Stromal cell of bone marrow (primary cell): Measurements from ENCODE around the gene KCNJ6.
"Not testable (repeated sequence)": the region's sequence is repeated elsewhere in the genome, so short reads cannot be mapped to it uniquely, and the experiment has no call there.

ENCODE experiments used
- DNase-seq: peaks from one replicate; pipeline ENCODE4 v3.0.0-alpha.2; 2012; ENCODE audit warnings: low read depth

Gene KCNJ6

GRCh38 chr21:37717534-37717933 lies 198.7 kb downstream of the KCNJ6 start:
- no peak for DNase-seq

- DNase-seq: not testable (repeated sequence)
Observed at GRCh38 chr21:37712569-37712934, 203.7 kb downstream of the KCNJ6 start.

- DNase-seq: peak; percentile 68
Observed at GRCh38 chr21:37711836-37712568, 204.3 kb downstream of the KCNJ6 start.

GRCh38 chr21:37711286-37711829 lies 204.9 kb downstream of the KCNJ6 start:
- DNase-seq: no peak

- no peak for DNase-seq
Observed at GRCh38 chr21:37710546-37711285, 205.5 kb downstream of the KCNJ6 start.

GRCh38 chr21:37704751-37705150 lies 211.5 kb downstream of the KCNJ6 start:
- no peak for DNase-seq

- DNase-seq: no peak
Observed at GRCh38 chr21:37702241-37702640, 214.0 kb downstream of the KCNJ6 start.

- peak; percentile 58 for DNase-seq
Observed at GRCh38 chr21:37700641-37701202, 215.5 kb downstream of the KCNJ6 start.

- no peak for DNase-seq
Observed at GRCh38 chr21:37699024-37699775, 217.1 kb downstream of the KCNJ6 start.

GRCh38 chr21:37696936-37697335 lies 219.3 kb downstream of the KCNJ6 start:
- DNase-seq: no peak

- DNase-seq: no peak
Observed at GRCh38 chr21:37695111-37695510, 221.1 kb downstream of the KCNJ6 start.

- no peak for DNase-seq
Observed at GRCh38 chr21:37688952-37689659, 227.2 kb downstream of the KCNJ6 start.

GRCh38 chr21:37686991-37687810 lies 229.1 kb downstream of the KCNJ6 start:
- peak; percentile 48 for DNase-seq

- DNase-seq: no peak
Observed at GRCh38 chr21:37684547-37684946, 231.7 kb downstream of the KCNJ6 start.

- no peak for DNase-seq
Observed at GRCh38 chr21:37684115-37684493, 232.2 kb downstream of the KCNJ6 start.

GRCh38 chr21:37683396-37684114 lies 232.7 kb downstream of the KCNJ6 start:
- DNase-seq: no peak

- peak; percentile 64 for DNase-seq
Observed at GRCh38 chr21:37682966-37683365, 233.3 kb downstream of the KCNJ6 start.

- DNase-seq: no peak
Observed at GRCh38 chr21:37677006-37677405, 239.3 kb downstream of the KCNJ6 start.

- no peak for DNase-seq
Observed at GRCh38 chr21:37675202-37675801, 241.0 kb downstream of the KCNJ6 start.
